HG02970 (cell line): ENCODE measurements around the gene TPP1.

Source experiments
- ATAC-seq: cut with Tn5 transposase; IDR thresholded peaks from one replicate; pipeline ENCODE4 v1.9.1; 2021; ENCODE audit warnings: mild to moderate bottlenecking, moderate library complexity, moderate number of reproducible peaks; ENCODE audit not compliant: unreplicated experiment, low FRiP score

Gene TPP1

GRCh38 chr11:6598555-6598954 lies 20.7 kb downstream of the TPP1 start:
- ATAC-seq, result no peak

GRCh38 chr11:6596239-6596877 lies 22.9 kb downstream of the TPP1 start:
- no peak for ATAC-seq

- no peak for ATAC-seq
Measured at GRCh38 chr11:6594142-6594768, 25.0 kb downstream of the TPP1 start.

- ATAC-seq, result no peak
Measured at GRCh38 chr11:6588018-6588417, 31.2 kb downstream of the TPP1 start.

GRCh38 chr11:6587360-6587953 lies 31.8 kb downstream of the TPP1 start:
- no peak for ATAC-seq

GRCh38 chr11:6586434-6587359 lies 32.5 kb downstream of the TPP1 start:
- no peak for ATAC-seq

GRCh38 chr11:6584528-6584927 lies 34.7 kb downstream of the TPP1 start:
- ATAC-seq, result no peak

- ATAC-seq, result no peak
Measured at GRCh38 chr11:6583584-6583983, 35.6 kb downstream of the TPP1 start.

GRCh38 chr11:6579681-6580080 lies 39.5 kb downstream of the TPP1 start:
- ATAC-seq, result no peak

- no peak for ATAC-seq
Measured at GRCh38 chr11:6578134-6578533, 41.1 kb downstream of the TPP1 start.

GRCh38 chr11:6576471-6577373 lies 42.5 kb downstream of the TPP1 start:
- ATAC-seq, result no peak

GRCh38 chr11:6574816-6575715 lies 44.2 kb downstream of the TPP1 start:
- ATAC-seq, result no peak

- no peak for ATAC-seq
Measured at GRCh38 chr11:6572215-6572614, 47.0 kb downstream of the TPP1 start.

GRCh38 chr11:6571434-6572008 lies 47.7 kb downstream of the TPP1 start:
- ATAC-seq, result no peak

- no peak for ATAC-seq
Measured at GRCh38 chr11:6570691-6571427, 48.4 kb downstream of the TPP1 start.

- no peak for ATAC-seq
Measured at GRCh38 chr11:6569706-6570105, 49.5 kb downstream of the TPP1 start.

- ATAC-seq, result no peak
Measured at GRCh38 chr11:6568191-6568918, 50.9 kb downstream of the TPP1 start.
